Activated naive CD4-positive, alpha-beta T cell treated with anti-CD3 and anti-CD28 coated beads for 36 hours (primary cell): ENCODE data around the gene STK24. TPM values are rescaled to one million over a fixed set of nuclear protein-coding genes. Genes with fewer than 3 reads are reported as not detected.

ENCODE experiments used
- CTCF ChIA-PET: fragments of 350-600 bp; sonication (Branson Sonifier 250); formaldehyde crosslinking; loops from one replicate; lab custom pipeline; 2021; ENCODE audit warnings: antibody characterized with exemption; lab: Charles Lee
- DNase-seq: peaks from one replicate; pipeline ENCODE4 v3.0.0-alpha.2; 2020
- H3K27ac Mint-ChIP-seq: one replicate; pipeline ENCODE4 v1.8.0; 2021; ENCODE audit warnings: mild to moderate bottlenecking, mixed read lengths
- H3K27me3 Mint-ChIP-seq: one replicate; pipeline ENCODE4 v1.8.0; 2021; ENCODE audit warnings: low read depth, mixed read lengths
- H3K36me3 Mint-ChIP-seq: one replicate; pipeline ENCODE4 v1.8.0; 2021; ENCODE audit warnings: low read depth, mixed read lengths
- H3K4me1 Mint-ChIP-seq: one replicate; pipeline ENCODE4 v1.8.0; 2021; ENCODE audit warnings: low read depth, mixed read lengths
- H3K4me3 Mint-ChIP-seq: one replicate; pipeline ENCODE4 v1.8.0; 2021; ENCODE audit warnings: mild to moderate bottlenecking, moderate library complexity, mixed read lengths
- H3K9me3 Mint-ChIP-seq: one replicate; pipeline ENCODE4 v1.8.0; 2021; ENCODE audit warnings: mixed read lengths
- intact Hi-C: fragments of 100-400 bp; cut with micrococcal nuclease; formaldehyde crosslinking; loops from one replicate; pipeline ENCODE4 v1.15.1; 2023
- total RNA-seq, 2 experiments: library from RNA; stranded (reverse); gene quantifications; one replicate each; pipeline ENCODE4 v1.2.3, GENCODE V29; 2021

STK24 gene
- total RNA-seq, 2 experiments from 2014 or later: 95.5 to 96.7 TPM

- CTCF ChIA-PET: interaction anchor here (1.0 to 1.5 kb wide), 2 partner anchors 35 to 242 kb away, joined by 3 to 7 read pairs; no protein-coding TSS in a partner anchor
- H3K4me1 Mint-ChIP-seq: peaks cover 17% of the 10 kb centered on the region
- no peak overlapping the region for H3K4me3 Mint-ChIP-seq
- intact Hi-C loops: no loop called here
- no peaks in the 10 kb centered on the region for H3K9me3 Mint-ChIP-seq
- no peak for DNase-seq
- no peaks in the 10 kb centered on the region for H3K36me3 Mint-ChIP-seq
- H3K27me3 Mint-ChIP-seq: no peaks in the 10 kb centered on the region
- no peak overlapping the region for H3K27ac Mint-ChIP-seq
These were observed 166.3 kb downstream of the STK24 start for GRCh38 chr13:98410612-98411011.

GRCh38 chr13:98409281-98409680 lies 167.6 kb downstream of the STK24 start:
- no peaks in the 10 kb centered on the region for H3K27me3 Mint-ChIP-seq
- intact Hi-C loops: no loop called here
- CTCF ChIA-PET: interaction anchor here (0.7 kb wide), 1 partner anchor 245 kb away, joined by 4 read pairs; no protein-coding TSS in a partner anchor
- no peaks in the 10 kb centered on the region for H3K9me3 Mint-ChIP-seq
- H3K4me1 Mint-ChIP-seq: peaks cover 17% of the 10 kb centered on the region
- H3K4me3 Mint-ChIP-seq: no peak overlapping the region
- H3K36me3 Mint-ChIP-seq: no peaks in the 10 kb centered on the region
- H3K27ac Mint-ChIP-seq: no peak overlapping the region
- no peak for DNase-seq

- intact Hi-C loops: no loop called here
- H3K27me3 Mint-ChIP-seq: no peaks in the 10 kb centered on the region
- no peaks in the 10 kb centered on the region for H3K9me3 Mint-ChIP-seq
- no peak overlapping the region for H3K4me3 Mint-ChIP-seq
- no peak for DNase-seq
- no peak overlapping the region for H3K27ac Mint-ChIP-seq
- no peaks in the 10 kb centered on the region for H3K36me3 Mint-ChIP-seq
- H3K4me1 Mint-ChIP-seq: peaks cover 16% of the 10 kb centered on the region
- CTCF ChIA-PET: interaction anchor here (0.8 kb wide), 2 partner anchors 22 to 38 kb away, joined by 3 to 4 read pairs; no protein-coding TSS in a partner anchor
These were observed 169.3 kb downstream of the STK24 start for GRCh38 chr13:98407575-98407974.

GRCh38 chr13:98406971-98407370 lies 169.9 kb downstream of the STK24 start:
- no peak for DNase-seq
- no peaks in the 10 kb centered on the region for H3K9me3 Mint-ChIP-seq
- H3K4me3 Mint-ChIP-seq: no peak overlapping the region
- peaks cover 10% of the 10 kb centered on the region for H3K4me1 Mint-ChIP-seq
- intact Hi-C loops: no loop called here
- CTCF ChIA-PET: interaction anchor here (2.5 kb wide), 1 partner anchor 247 kb away, joined by 15 read pairs; no protein-coding TSS in a partner anchor
- H3K27ac Mint-ChIP-seq: no peak overlapping the region
- H3K36me3 Mint-ChIP-seq: no peaks in the 10 kb centered on the region
- H3K27me3 Mint-ChIP-seq: no peaks in the 10 kb centered on the region

GRCh38 chr13:98406427-98406826 lies 170.5 kb downstream of the STK24 start:
- intact Hi-C loops: no loop called here
- CTCF ChIA-PET: interaction anchor here (0.5 to 2.5 kb wide), 4 partner anchors 103 to 282 kb away, joined by 3 to 15 read pairs (median 3); no protein-coding TSS in a partner anchor
- DNase-seq: no peak
- H3K36me3 Mint-ChIP-seq: no peaks in the 10 kb centered on the region
- H3K4me3 Mint-ChIP-seq: no peak overlapping the region
- no peak overlapping the region for H3K27ac Mint-ChIP-seq
- peaks cover 6% of the 10 kb centered on the region for H3K4me1 Mint-ChIP-seq
- no peaks in the 10 kb centered on the region for H3K27me3 Mint-ChIP-seq
- no peaks in the 10 kb centered on the region for H3K9me3 Mint-ChIP-seq

DNA sequence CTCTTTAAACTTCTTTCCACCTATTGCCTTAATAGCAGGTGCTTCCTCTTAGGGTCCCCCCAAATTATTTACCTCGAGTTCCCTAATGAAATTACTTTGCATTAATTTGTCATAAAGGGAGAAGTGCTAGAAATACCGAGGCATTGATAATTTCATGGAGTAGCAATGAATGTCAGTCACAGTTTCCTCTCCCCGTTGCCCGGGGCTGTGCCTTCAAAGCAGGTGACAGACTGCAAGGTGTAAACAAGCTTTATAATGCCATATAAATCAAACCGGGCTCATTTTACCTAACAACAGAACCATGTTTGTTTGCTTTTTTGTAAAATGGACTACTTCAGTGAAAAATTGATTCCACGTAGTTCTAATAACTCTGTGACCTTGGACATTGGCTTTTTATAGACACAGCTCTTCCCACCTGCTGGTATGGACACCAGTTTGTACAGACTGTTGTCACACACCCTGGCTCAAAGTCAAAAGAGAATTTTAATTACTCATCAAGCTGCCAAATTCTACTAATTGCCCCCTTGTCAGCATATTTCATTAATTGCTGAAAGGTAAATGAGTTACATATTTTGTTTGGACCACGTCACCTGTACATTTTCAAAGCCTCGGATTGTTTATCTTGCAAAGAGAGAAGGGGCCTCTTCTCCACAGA lies 171.1 kb downstream of the STK24 start:
- DNase-seq: no peak
- Mint-ChIP-seq H3K36me3 (no peaks in the 10 kb centered on the region), H3K4me1 (no peaks in the 10 kb centered on the region), H3K27ac (no peak overlapping the region), H3K4me3 (no peak overlapping the region), H3K9me3 (no peaks in the 10 kb centered on the region), H3K27me3 (no peaks in the 10 kb centered on the region)
- CTCF ChIA-PET: interaction anchor here (0.5 to 2.5 kb wide), 4 partner anchors 104 to 282 kb away, joined by 3 to 15 read pairs (median 3); no protein-coding TSS in a partner anchor
- intact Hi-C loops: no loop called here

DNA sequence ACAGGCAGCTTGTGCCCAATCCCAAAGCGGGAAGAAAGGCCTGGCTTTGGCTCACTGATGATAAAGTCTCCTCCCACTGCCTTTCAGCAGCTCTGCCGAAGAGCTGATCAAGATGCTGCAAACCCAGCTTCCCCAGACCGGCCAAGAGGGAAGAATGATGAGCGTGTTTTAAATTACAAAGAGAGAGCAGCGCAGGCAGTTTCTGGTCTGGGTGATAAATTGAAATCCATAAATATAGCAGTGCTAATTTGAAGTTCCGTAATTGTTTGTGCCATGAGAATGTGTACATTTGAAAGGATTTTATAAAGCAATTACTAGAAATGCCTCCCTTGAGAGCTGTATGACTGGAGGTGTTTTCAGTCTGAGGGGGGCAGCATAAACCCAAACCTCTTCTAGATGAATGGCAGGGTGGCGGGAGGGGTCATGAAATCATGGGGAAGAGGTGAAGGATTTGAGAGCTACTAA lies 171.8 kb downstream of the STK24 start:
- CTCF ChIA-PET: interaction anchor here (1.4 to 2.5 kb wide), 2 partner anchors 248 to 268 kb away, joined by 3 to 15 read pairs; no protein-coding TSS in a partner anchor
- Mint-ChIP-seq H3K4me1 (no peaks in the 10 kb centered on the region), H3K27me3 (no peaks in the 10 kb centered on the region), H3K4me3 (no peak overlapping the region), H3K9me3 (no peaks in the 10 kb centered on the region), H3K36me3 (no peaks in the 10 kb centered on the region), H3K27ac (no peak overlapping the region)
- intact Hi-C loops: no loop called here
- DNase-seq: peak; percentile 11

DNA sequence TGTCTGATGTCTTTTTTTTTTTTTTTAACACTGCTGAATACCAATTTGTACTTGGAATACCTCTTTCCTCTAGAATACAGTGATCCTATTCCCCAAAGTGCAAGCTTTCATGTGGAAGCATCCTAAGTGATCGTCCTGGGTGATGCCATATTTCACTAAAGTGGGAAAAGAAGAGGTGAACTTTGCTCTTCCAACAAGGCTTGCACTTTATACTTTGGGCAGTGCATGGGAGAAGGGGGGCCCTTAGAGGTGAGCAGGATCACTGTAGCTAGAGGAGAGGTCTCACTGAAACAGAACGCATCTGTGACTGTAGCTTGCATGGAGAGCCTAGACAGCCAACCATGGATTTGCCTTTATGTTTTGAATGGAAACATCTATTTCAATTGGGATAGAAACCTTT lies 173.8 kb downstream of the STK24 start:
- CTCF ChIA-PET: no interaction called here

GRCh38 chr13:98401934-98402333 lies 175.0 kb downstream of the STK24 start:
- Mint-ChIP-seq H3K27me3 (peaks cover 2% of the 10 kb centered on the region), H3K36me3 (no peaks in the 10 kb centered on the region), H3K4me1 (no peaks in the 10 kb centered on the region), H3K4me3 (no peak overlapping the region), H3K27ac (no peak overlapping the region), H3K9me3 (no peaks in the 10 kb centered on the region)
- CTCF ChIA-PET: no interaction called here
- intact Hi-C loops: no loop called here
- DNase-seq: no peak

More for the DNA sequence above, 173.8 kb downstream of the STK24 start:
- Mint-ChIP-seq H3K36me3 (no peaks in the 10 kb centered on the region), H3K4me3 (no peak overlapping the region), H3K4me1 (no peaks in the 10 kb centered on the region), H3K27ac (no peak overlapping the region), H3K9me3 (no peaks in the 10 kb centered on the region), H3K27me3 (no peaks in the 10 kb centered on the region)
- intact Hi-C loops: no loop called here
- DNase-seq: no peak

- CTCF ChIA-PET: interaction anchor here (1.3 kb wide), 1 partner anchor 253 kb away, joined by 5 read pairs; no protein-coding TSS in a partner anchor
- intact Hi-C loops: no loop called here
- H3K4me3 Mint-ChIP-seq: no peak overlapping the region
These were observed 177.2 kb downstream of the STK24 start for GRCh38 chr13:98399756-98400155.

DNA sequence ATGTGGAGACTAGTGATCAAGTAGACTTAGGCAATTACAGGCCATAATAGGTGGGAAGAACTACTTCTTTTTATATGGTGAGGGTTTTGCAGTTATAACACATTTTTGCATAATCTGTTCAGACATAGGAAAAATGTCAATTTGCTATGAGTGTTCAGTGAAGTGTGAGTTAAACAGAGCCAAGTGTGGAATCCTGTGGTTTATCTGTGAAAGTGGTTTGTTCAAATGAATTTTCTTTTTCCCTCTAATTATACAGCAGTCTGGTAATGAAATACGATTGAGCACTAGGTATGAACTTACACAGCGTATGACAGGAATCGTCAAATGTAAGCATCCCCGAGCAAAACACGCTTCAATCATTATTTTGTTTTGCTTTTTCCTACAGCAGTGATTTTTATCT lies 178.3 kb downstream of the STK24 start:
- no peaks in the 10 kb centered on the region for H3K4me1 Mint-ChIP-seq
- no peak for DNase-seq
- CTCF ChIA-PET: no interaction called here
- no peak overlapping the region for H3K27ac Mint-ChIP-seq
- no peaks in the 10 kb centered on the region for H3K9me3 Mint-ChIP-seq
- no peak overlapping the region for H3K4me3 Mint-ChIP-seq
- peaks cover 4% of the 10 kb centered on the region for H3K27me3 Mint-ChIP-seq
- H3K36me3 Mint-ChIP-seq: no peaks in the 10 kb centered on the region
- intact Hi-C loops: no loop called here

More at GRCh38 chr13:98399756-98400155, 177.2 kb downstream of the STK24 start:
- Mint-ChIP-seq H3K4me1 (no peaks in the 10 kb centered on the region), H3K27me3 (peaks cover 4% of the 10 kb centered on the region), H3K9me3 (no peaks in the 10 kb centered on the region), H3K36me3 (no peaks in the 10 kb centered on the region), H3K27ac (no peak overlapping the region)
- DNase-seq: no peak

GRCh38 chr13:98397861-98398260 lies 179.0 kb downstream of the STK24 start:
- H3K4me3 Mint-ChIP-seq: no peak overlapping the region
- intact Hi-C loops: no loop called here
- CTCF ChIA-PET: no interaction called here
- no peak for DNase-seq
- no peak overlapping the region for H3K27ac Mint-ChIP-seq
- no peaks in the 10 kb centered on the region for H3K9me3 Mint-ChIP-seq
- peaks cover 4% of the 10 kb centered on the region for H3K27me3 Mint-ChIP-seq
- no peaks in the 10 kb centered on the region for H3K36me3 Mint-ChIP-seq
- H3K4me1 Mint-ChIP-seq: no peaks in the 10 kb centered on the region

GRCh38 chr13:98397221-98397620 lies 179.7 kb downstream of the STK24 start:
- CTCF ChIA-PET: no interaction called here
- Mint-ChIP-seq H3K27ac (no peak overlapping the region), H3K9me3 (no peaks in the 10 kb centered on the region), H3K4me3 (no peak overlapping the region), H3K27me3 (peaks cover 4% of the 10 kb centered on the region), H3K4me1 (no peaks in the 10 kb centered on the region), H3K36me3 (no peaks in the 10 kb centered on the region)
- no peak for DNase-seq
- intact Hi-C loops: no loop called here
